K562 (cell line): ENCODE results near the gene MOB3B. TPM values are rescaled to one million over a fixed set of nuclear protein-coding genes. Genes with fewer than 3 reads are reported as not detected.

Experiments used
- ATAC-seq: fragments of 200-7000 bp; cut with Tn5 transposase; 3 replicates; pipeline ENCODE4 v1.9.1; 2020; ENCODE audit warnings: moderate library complexity
- BruUV-seq: library from RNA; stranded (reverse); fragments of 400-500 nt; replicated peaks from 2 replicates; lab custom pipeline; 2021; lab: Mats Ljungman, UMichigan
- CTCF ChIA-PET: fragments of 300-600 bp; formaldehyde crosslinking; extraction: SDS; loops from one replicate; lab custom pipeline; 2021; ENCODE audit warnings: low intra/inter-chr PET ratio; lab: Yijun Ruan, JAX
- POLR2A ChIA-PET: fragments of 300-600, 350-650 bp; sonication (Branson Sonifier 250); formaldehyde crosslinking; extraction: SDS; loops from one replicate; lab custom pipeline; 2021; ENCODE audit warnings: antibody characterized with exemption, inconsistent platforms; lab: Yijun Ruan, JAX
- DNase-seq, 4 experiments: peaks; one replicate each; pipeline versions ENCODE4 v3.0.0 to v3.0.0-alpha.2; 2011 to 2018; ENCODE audit warnings: low spot score in 3 of 4, mixed read lengths in 3 of 4; ENCODE audit errors: extremely low read depth in 1 of 4
- FAIRE-seq: peaks from 2 replicates; lab custom pipeline; 2011; peaks lifted over from hg19 to GRCh38; lab: Jason Lieb, UNC
- H2AFZ ChIP-seq: 2 replicates; pipeline ENCODE4 v1.6.0; 2011; ENCODE audit warnings: low read depth, low read length, control low read depth, inconsistent platforms
- H3K27ac ChIP-seq: fragments of 200-600 bp; 3 replicates; pipeline ENCODE4 v1.8.0; 2011; ENCODE audit warnings: low read depth, mild to moderate bottlenecking, control low read depth, inconsistent platforms, low read length, moderate library complexity, mixed read lengths; ENCODE audit errors: extremely low read depth
- H3K27me3 ChIP-seq, 2 experiments: fragments of 300-600 bp in 1 of 2; 2 replicates in 1 of 2; 3 replicates in 1 of 2; pipeline versions ENCODE4 v1.6.0 to v1.8.0; 2011; ENCODE audit warnings: inconsistent platforms in 2 of 2, low read length in 2 of 2, mild to moderate bottlenecking in 1 of 2, mixed read lengths in 1 of 2, moderate library complexity in 1 of 2; ENCODE audit not compliant: control insufficient read depth in 2 of 2, insufficient read depth in 2 of 2
- H3K36me3 ChIP-seq: fragments of 300-600 bp; 3 replicates; pipeline ENCODE4 v1.8.0; 2011; ENCODE audit warnings: mild to moderate bottlenecking, low read length, inconsistent platforms; ENCODE audit not compliant: control insufficient read depth, insufficient read depth
- H3K4me1 ChIP-seq, 2 experiments: fragments of 200-600 bp in 1 of 2; replicated peaks in 1 of 2; 2 replicates in 1 of 2; 3 replicates in 1 of 2; pipeline versions ENCODE4 v1.5.1 to v1.8.0; 2011; ENCODE audit warnings: inconsistent platforms in 2 of 2, low read length in 2 of 2, mild to moderate bottlenecking in 1 of 2, mixed read lengths in 1 of 2, moderate library complexity in 1 of 2; ENCODE audit not compliant: control insufficient read depth in 2 of 2, insufficient read depth in 2 of 2
- H3K4me2 ChIP-seq: 2 replicates; pipeline ENCODE4 v1.6.1; 2011; ENCODE audit warnings: low read length, control low read depth, inconsistent platforms, mixed read lengths; ENCODE audit not compliant: insufficient read depth
- H3K4me3 ChIP-seq: fragments of 200-600 bp; sonication (generic), shearing (Covaris generic); 2 replicates; pipeline ENCODE4 v1.5.1; 2016; ENCODE audit warnings: control low read depth, inconsistent platforms
- H3K79me2 ChIP-seq: fragments of 200-600 bp; 3 replicates; pipeline ENCODE4 v1.8.0; 2011; ENCODE audit warnings: low read length, inconsistent platforms; ENCODE audit not compliant: control insufficient read depth, insufficient read depth
- H3K9ac ChIP-seq, 2 experiments: 2 replicates each; pipeline versions ENCODE4 v1.6.0 to v1.6.1; 2011; ENCODE audit warnings: low read depth in 2 of 2, low read length in 2 of 2, control low read depth in 1 of 2, inconsistent platforms in 1 of 2, mild to moderate bottlenecking in 1 of 2, mixed read lengths in 1 of 2; ENCODE audit not compliant: insufficient read depth in 1 of 2
- H3K9me1 ChIP-seq: one replicate; pipeline ENCODE4 v1.6.0; 2011; ENCODE audit warnings: inconsistent platforms, mild to moderate bottlenecking, low read length, moderate library complexity; ENCODE audit not compliant: control insufficient read depth, insufficient read depth
- H3K9me3 ChIP-seq: replicated peaks from 2 replicates; pipeline ENCODE4 v1.5.1; 2011; ENCODE audit warnings: low read depth, low read length, inconsistent platforms; ENCODE audit not compliant: control insufficient read depth, insufficient read depth
- H4K20me1 ChIP-seq: replicated peaks from 2 replicates; pipeline ENCODE4 v1.6.1; 2011; ENCODE audit warnings: low read length, inconsistent platforms, mixed read lengths; ENCODE audit not compliant: control insufficient read depth, insufficient read depth
- ARID3A ChIP-seq: IDR thresholded peaks from 2 replicates; pipeline ENCODE4 v1.6.1; 2012; ENCODE audit warnings: low read depth, low read length, improper control_type of control experiment, borderline replicate concordance
- CEBPG ChIP-seq, 3 experiments: fragments of 200-800 bp in 1 of 3; sonication (Bioruptor generic) in 1 of 3; sonication (generic) in 1 of 3; formaldehyde crosslinking in 1 of 3; IDR thresholded peaks in 2 of 3; conservative IDR thresholded peaks in 1 of 3; 2 replicates each; pipeline versions ENCODE4 v1.6.1 to v1.8.0; 2016 to 2022; ENCODE audit warnings: missing compliant biosample characterization in 2 of 3, missing genetic modification characterization in 2 of 3, mild to moderate bottlenecking in 1 of 3, missing genetic modification reagents in 1 of 3
- DDX20 ChIP-seq: fragments of 450-650 bp; IDR thresholded peaks from 2 replicates; pipeline ENCODE4 v1.6.1; 2016; ENCODE audit warnings: missing genetic modification characterization, low read depth, mild to moderate bottlenecking, missing compliant biosample characterization, moderate library complexity
- E2F4 ChIP-seq: sonication (generic); formaldehyde crosslinking; IDR thresholded peaks from 2 replicates; pipeline ENCODE4 v1.8.0; 2022; ENCODE audit warnings: mild to moderate bottlenecking, low read depth, missing genetic modification reagents
- ESRRA ChIP-seq: fragments of 450-650 bp; IDR thresholded peaks from 2 replicates; pipeline ENCODE4 v1.6.1; 2014; ENCODE audit warnings: low read depth, mild to moderate bottlenecking, moderate library complexity, borderline replicate concordance
- FOXK1 ChIP-seq: sonication (generic); formaldehyde crosslinking; IDR thresholded peaks from 2 replicates; pipeline ENCODE4 v1.8.0; 2022; ENCODE audit warnings: missing genetic modification reagents, mild to moderate bottlenecking, borderline replicate concordance
- JUN ChIP-seq, 2 experiments: sonication (generic) in 1 of 2; formaldehyde crosslinking in 1 of 2; IDR thresholded peaks; 2 replicates each; pipeline versions ENCODE4 v1.6.1 to v1.8.0; 2012 to 2022; ENCODE audit warnings: borderline replicate concordance in 2 of 2, mild to moderate bottlenecking in 2 of 2, improper control_type of control experiment in 1 of 2, low read depth in 1 of 2, low read length in 1 of 2, missing genetic modification reagents in 1 of 2
- MTA3 ChIP-seq: fragments of 450-650 bp; formaldehyde crosslinking; IDR thresholded peaks from 2 replicates; pipeline ENCODE4 v1.6.1; 2017; ENCODE audit warnings: mild to moderate bottlenecking, borderline replicate concordance
- XRCC5 ChIP-seq: fragments of 200-400 bp; formaldehyde crosslinking; IDR thresholded peaks from 2 replicates; pipeline ENCODE4 v1.6.1; 2017; ENCODE audit warnings: low read depth, mild to moderate bottlenecking, low read length
- ZMIZ1 ChIP-seq, 2 experiments: fragments of 150-350 bp in 1 of 2; IDR thresholded peaks; 2 replicates each; pipeline ENCODE4 v1.6.1; 2012 to 2016; ENCODE audit warnings: low read depth in 2 of 2, low read length in 2 of 2, mild to moderate bottlenecking in 1 of 2, moderate library complexity in 1 of 2
- ZNF668 ChIP-seq: fragments of 250-450 bp; sonication (Bioruptor Pico); IDR thresholded peaks from 2 replicates; pipeline ENCODE4 v1.8.0; 2022; ENCODE audit warnings: mild to moderate bottlenecking, inconsistent platforms
- ZNF77 ChIP-seq: fragments of 250-450 bp; sonication (Bioruptor Pico); IDR thresholded peaks from 2 replicates; pipeline ENCODE4 v1.5.0; 2020
- WGBS: fragments of 100-300 bp; shearing (Covaris generic); methylation state at CpG from one replicate; pipeline ENCODE4 v1.1.6; 2016; ENCODE audit warnings: low coverage, mixed read lengths; ENCODE audit not compliant: insufficient coverage; ENCODE audit errors: missing lambda C conversion rate; 5-methylcytosine and 5-hydroxymethylcytosine counted together
- in situ Hi-C: fragments of 300-500 bp; cut with MboI; formaldehyde crosslinking; loops from 4 replicates; pipeline ENCODE4 v1.15.0; 2018; ENCODE audit warnings: inconsistent platforms, mixed read lengths
- intact Hi-C: fragments of 100-400 bp; cut with micrococcal nuclease; formaldehyde crosslinking; loops from 2 replicates; pipeline ENCODE4 v1.14.2; 2022
- polyA plus RNA-seq, 8 experiments: library from polyadenylated mRNA; depleted of rRNA in 4 of 8; stranded (reverse) in 5 of 8; unstranded in 3 of 8; fragments of >200 nt; fragmentation: Nextera tagmentation in 2 of 8; fragmentation: Illumina TruSeq in 1 of 8; extraction: Ambion mirVana in 2 of 8; extraction: Trizol in 1 of 8; gene quantifications; 2 replicates each; pipeline versions ENCODE4 v1.2.1 to v1.2.3, GENCODE V29; 2011 to 2014; ENCODE audit warnings: inconsistent platforms in 1 of 8, missing spikeins in 1 of 8
- total RNA-seq, 7 experiments: library from RNA; depleted of rRNA in 6 of 7; stranded (reverse); fragments of >200 nt in 6 of 7; fragmentation: Illumina TruSeq in 2 of 7; extraction: Trizol in 2 of 7; gene quantifications; 2 replicates each; pipeline versions ENCODE4 v1.2.1 to v1.2.3, GENCODE V29; 2011 to 2021; ENCODE audit warnings: low replicate concordance in 1 of 7

MOB3B gene
- total and polyA plus RNA-seq, 9 of the 15 experiments (the other 6 are each of a cell fraction or from before 2014, with no cell fraction given), result 3.6 to 12.8 (median 7.2) TPM

GRCh38 chr9:27394826-27395201, 134.8 kb downstream of the MOB3B start:
- WGBS, result no CpG with 5 or more reads among the region's 3 CpGs
- Histone ChIP-seq H2AFZ (no peak overlapping the region), H3K27me3 (no peaks in the 10 kb centered on the region), H4K20me1 (no peaks in the 10 kb centered on the region), H3K27ac (no peak overlapping the region), H3K4me3 (no peak overlapping the region), H3K4me1 (peaks cover 0 to 2% of the 10 kb centered on the region in 2 experiments; a peak in 3 of 5 replicates), H3K9me1 (no peaks in the 10 kb centered on the region), H3K36me3 (no peaks in the 10 kb centered on the region), H3K79me2 (peaks cover 17% of the 10 kb centered on the region), H3K9me3 (no peaks in the 10 kb centered on the region), H3K4me2 (no peak overlapping the region), H3K9ac (no peak overlapping the region)
- TF ChIP-seq XRCC5 (no peak), ESRRA (no peak), CEBPG (CRISPR knock-in tag; IDR thresholded peaks at IDR 0.05) (no peak), CEBPG (tag; conservative IDR thresholded peaks at IDR 0.05 in 1 of 2, IDR thresholded peaks at IDR 0.05 in 1 of 2) (no peak), ZMIZ1 (IDR thresholded peaks at IDR 0.05; ENCODE audit: low read depth in 2 of 2, low read length in 2 of 2) (no peak), ARID3A (no peak), ZNF668 (CRISPR knock-in tag) (no peak), MTA3 (no peak), ZNF77 (CRISPR knock-in tag) (no peak), E2F4 (CRISPR knock-in tag) (no peak), DDX20 (tag) (no peak), JUN (IDR thresholded peaks at IDR 0.05; ENCODE audit: borderline replicate concordance, low read depth, low read length) (no peak), JUN (CRISPR knock-in tag; IDR thresholded peaks at IDR 0.05; ENCODE audit: borderline replicate concordance) (no peak), FOXK1 (CRISPR knock-in tag) (no peak)
- ChIA-PET POLR2A (interaction anchor here (1.1 kb wide), 1 partner anchor 12 kb away, joined by 3 read pairs; no protein-coding TSS in a partner anchor), CTCF (no interaction called here)
- in situ Hi-C loops, result no loop called here
- ATAC-seq, result no peak
- no TSS peak for BruUV-seq
- intact Hi-C loops, result no loop called here
- FAIRE-seq, result no peak
- DNase-seq, result no peak
